CD4-positive, alpha-beta T cell treated with Interleukin-17A for 1 hour (primary cell): ENCODE results near the gene UNC5C.

Source experiments
- DNase-seq: peaks from one replicate; pipeline ENCODE4 v3.0.0-alpha.2; 2020

UNC5C gene

GRCh38 chr4:95317085-95317793, 231.5 kb downstream of the UNC5C start:
- no peak for DNase-seq

DNA sequence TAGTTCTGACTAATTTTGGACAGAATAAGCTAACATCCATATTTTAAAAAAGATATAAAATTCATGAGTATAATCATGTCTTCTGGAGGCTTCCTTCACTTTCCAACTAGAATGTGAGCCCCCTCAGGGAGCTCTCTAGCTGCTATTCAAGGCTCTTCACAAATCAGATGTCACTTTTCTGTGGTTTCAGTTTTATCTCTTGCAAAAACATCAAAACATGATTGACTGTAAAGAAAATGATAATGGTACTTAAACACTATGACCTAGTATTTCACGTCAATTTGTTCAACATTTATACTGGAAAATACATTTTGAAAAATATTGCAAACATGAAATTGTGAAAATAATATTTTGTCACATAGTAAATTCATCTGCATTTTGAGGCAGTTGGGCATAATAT, 234.2 kb downstream of the UNC5C start:
- no peak for DNase-seq

DNA sequence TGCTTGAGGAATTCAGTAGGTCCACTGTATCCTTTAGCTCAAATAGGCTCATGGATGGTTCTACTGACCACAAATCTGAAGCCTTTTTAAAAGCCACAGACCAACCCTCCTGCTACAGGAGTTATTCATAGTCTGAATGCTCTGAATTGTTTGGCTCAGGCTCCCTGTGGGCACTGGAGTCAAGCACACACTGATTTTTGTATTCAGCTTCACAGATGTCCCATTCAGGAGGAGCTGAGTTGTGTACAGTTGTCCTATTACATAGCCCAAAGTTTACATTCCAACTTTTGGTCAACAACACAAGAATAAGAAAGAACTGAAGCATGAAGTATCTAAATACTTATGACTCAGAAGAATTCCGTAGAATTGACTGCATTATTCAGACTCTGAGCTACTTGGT, 243.9 kb downstream of the UNC5C start:
- no peak for DNase-seq

DNA sequence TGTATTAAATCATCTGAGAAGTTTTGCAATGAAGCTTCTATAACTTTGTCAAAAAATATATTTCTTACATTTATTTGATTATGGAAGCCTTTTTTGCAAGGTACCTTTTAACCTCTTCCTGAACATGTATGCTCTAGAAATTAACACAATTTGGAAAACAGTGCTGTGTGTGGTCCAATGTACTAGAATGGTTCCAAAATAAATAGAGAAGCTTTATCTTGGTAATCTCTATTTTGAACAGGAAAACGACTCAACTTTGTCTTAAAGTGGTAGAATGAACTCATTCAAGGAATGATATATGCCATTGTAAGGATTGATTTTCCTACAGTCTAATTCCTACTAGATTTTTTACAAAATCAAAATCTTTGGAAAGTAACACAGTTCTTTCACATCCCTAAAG, 248.5 kb downstream of the UNC5C start:
- DNase-seq: no peak

DNA sequence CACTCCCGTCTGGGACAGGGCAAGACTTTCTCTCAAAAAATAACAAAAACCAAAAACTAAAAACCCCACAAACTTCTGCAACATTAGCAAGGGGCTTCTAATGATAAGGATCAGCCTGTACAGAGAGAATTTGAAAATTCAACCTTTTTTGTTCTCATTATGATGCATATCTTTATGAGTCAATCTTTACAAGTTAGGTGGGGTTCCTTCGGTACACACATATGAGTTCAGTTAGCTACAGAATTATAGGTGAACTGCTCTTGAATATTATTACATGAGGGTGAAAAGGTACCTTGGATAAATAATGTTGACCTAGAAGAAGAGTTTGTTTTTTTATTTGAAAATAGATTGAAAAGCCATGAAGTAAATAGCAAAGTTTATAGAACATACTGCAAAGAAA, 252.7 kb downstream of the UNC5C start:
- no peak for DNase-seq

GRCh38 chr4:95295157-95295556, 253.6 kb downstream of the UNC5C start:
- DNase-seq: no peak

- DNase-seq: no peak
Measured at GRCh38 chr4:95294321-95294720, 254.5 kb downstream of the UNC5C start.

DNA sequence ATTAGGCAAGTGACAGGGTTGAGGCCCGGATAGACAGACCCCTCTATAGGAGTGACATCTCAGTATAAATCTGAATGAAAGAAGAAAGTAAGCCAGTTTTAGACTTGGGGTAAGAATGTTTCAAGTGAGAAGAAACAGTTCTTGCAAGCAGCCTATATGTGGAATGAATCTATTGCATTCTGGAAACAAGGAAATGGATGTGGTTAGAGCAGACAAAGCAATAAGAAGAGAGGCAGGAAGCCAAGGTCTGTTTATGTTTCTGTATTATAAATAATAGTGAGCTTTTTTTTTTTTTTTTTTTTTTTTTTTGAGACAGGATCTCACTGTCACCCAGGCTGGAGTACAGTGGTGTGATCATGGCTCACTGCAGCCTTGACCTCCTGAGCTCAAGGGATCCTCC, 255.8 kb downstream of the UNC5C start:
- peak; percentile 17 for DNase-seq

DNA sequence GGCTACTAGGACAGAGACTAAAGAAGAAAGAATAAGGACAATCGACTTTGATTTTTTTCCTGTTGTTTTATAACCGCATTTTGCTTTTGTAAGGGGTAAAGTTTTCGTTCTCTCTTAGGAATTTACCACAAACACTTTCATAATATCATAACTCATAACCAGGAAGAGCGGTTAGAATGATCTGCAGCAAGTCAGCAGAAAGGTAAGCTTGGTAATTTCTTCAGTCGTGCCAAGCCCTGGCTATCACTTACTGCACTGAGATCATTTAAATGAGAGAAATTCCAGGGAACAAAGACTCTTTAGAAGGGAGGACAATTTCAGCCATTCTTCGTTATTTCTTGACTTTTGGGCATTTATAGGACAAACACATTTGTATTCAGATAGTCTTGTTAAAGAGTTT, 258.1 kb downstream of the UNC5C start:
- no peak for DNase-seq

DNA sequence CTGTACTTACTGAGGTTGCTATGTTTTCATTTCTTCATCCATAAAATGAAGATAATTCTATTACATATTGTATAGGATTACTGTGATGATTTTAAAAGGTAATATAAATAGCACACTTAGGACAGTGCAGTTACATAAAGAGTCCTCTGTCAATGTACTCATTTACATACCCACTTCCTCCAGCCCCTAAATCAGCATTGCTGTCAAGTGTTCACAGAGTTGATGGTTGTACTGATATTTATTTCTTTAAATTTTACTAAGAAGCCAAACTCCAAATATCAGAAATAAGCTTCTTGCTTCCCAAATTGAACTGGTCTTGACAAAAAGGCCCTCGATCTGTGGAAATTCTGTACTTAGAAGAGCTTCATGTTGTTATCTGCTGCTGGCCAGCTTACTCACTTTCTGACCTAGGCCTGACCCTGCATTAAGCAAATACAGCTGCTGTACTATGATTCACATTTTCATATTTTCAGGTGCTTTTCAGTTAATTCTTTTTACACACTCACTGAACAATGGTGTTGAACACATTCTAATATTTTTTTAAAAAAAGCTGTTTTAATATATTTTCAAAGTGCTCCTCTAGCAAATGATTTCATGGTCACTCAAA, 259.6 kb downstream of the UNC5C start:
- no peak for DNase-seq

GRCh38 chr4:95288552-95288951, 260.2 kb downstream of the UNC5C start:
- DNase-seq: no peak

DNA sequence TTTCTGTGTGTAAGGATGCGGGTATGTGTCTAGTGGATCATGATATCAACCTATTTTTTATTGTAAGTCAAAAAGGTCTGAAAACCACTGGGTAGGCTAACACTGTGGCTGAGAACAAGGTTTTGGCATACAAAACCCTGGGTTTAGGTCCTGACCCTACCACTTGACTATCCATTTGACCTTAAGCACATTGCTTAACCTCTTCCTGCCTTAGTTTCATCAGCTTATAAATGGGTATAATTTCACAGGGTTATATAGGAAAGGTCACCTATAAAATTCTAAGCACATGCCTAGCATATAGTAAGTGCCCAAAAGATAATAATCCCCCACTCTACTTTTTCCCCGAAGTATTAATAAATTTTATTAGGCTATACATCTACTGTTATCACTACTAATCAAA, 263.0 kb downstream of the UNC5C start:
- DNase-seq: no peak

GRCh38 chr4:95284655-95285054, 264.1 kb downstream of the UNC5C start:
- DNase-seq: no peak

GRCh38 chr4:95283320-95283719, 265.5 kb downstream of the UNC5C start:
- DNase-seq: no peak

- no peak for DNase-seq
Measured at GRCh38 chr4:95272797-95273196, 276.0 kb downstream of the UNC5C start.

- DNase-seq: no peak
Measured at GRCh38 chr4:95272036-95272435, 276.7 kb downstream of the UNC5C start.

DNA sequence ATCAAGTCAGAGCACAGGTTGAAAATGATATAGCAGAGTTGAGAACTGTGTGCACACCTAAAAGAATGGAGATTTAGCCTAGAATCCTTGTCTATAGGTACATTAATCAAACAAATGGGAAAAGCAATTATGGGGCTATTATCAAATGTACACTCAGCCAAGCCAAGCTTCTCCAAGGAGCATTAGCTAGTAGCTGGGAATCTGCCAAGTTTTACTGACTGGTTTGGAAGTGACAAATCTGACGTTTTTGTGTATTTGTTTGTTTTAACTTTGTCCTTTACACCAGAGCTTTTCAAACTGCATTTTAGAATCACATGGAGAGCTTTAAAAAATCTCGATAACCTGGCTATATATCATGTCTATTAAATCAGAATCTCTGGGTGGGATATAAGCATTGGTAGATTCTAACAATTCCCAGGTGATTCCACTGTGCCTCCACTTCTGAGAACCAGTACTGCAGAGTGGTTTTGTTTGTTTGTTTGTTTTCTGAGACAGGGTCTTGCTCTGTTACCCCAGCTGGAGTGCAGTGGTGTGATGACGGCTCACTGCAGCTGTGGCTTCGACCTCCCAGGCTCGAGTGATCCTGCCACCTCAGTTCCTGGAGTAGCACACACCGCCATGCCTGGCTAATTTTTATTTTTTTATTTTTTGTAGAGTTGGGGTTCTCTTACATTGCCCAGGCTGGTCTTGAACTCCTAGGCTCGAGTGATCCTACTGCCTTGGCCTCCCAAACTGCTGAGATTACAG, 279.8 kb downstream of the UNC5C start:
- DNase-seq: no peak

DNA sequence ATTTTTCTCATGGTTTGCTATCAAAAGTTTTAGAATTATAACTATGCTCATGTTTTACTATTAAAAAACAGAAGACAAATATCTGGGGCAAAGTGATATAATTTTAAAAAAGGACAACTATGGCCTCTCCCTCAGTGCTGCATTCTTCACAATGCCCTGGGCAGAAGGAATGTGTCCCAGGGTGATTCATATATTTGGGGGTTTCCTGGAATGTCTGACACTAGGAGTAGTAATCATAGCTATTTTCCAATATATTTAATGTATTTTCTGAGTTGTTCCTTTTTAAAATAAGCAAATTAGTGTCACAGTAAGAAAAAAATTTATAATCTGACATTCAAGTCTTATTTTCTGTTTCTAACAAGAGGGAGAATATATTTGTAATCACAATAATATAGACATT, 281.7 kb downstream of the UNC5C start:
- no peak for DNase-seq

DNA sequence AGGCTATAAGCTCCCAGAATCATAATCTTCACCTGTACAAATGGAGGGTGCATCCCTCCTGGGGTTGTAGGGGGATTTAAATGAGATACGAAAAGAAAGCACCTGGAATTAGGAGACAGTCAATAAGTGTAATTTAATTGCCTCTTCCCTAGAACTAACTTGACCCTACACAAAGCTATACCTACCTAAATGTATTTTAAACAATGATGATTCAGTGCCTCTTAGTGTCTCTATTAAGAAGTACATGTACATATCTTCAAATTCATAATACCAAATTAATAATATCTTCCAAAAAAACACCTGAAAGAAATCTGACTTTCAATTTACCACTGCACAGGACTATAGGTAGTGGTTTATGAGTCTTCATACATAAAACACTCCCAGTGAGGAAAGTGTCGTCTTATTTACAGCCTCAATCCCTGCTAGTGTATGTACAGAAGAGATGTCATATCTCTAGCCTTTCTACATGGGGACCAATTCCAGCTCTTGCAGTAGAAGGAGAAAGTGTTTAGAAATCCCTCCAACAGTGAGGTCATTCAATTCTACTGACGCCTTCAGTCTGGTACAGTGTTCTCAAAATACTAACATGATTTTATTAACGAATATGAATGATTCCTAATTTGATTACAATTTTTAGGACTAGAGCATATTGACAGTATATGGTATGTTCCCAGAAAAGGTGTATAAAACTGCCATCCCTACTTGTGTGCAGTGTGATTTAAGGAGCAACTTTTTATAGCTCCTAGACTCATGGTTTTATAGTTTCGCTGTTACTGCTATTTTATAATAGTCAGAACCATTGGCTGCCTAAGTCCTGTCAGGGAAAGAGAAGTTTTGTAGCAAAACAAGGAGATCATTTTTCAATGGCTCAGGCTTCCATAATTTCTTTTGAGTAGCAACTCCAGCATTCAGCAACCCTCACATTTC, 282.7 kb downstream of the UNC5C start:
- no peak for DNase-seq

DNA sequence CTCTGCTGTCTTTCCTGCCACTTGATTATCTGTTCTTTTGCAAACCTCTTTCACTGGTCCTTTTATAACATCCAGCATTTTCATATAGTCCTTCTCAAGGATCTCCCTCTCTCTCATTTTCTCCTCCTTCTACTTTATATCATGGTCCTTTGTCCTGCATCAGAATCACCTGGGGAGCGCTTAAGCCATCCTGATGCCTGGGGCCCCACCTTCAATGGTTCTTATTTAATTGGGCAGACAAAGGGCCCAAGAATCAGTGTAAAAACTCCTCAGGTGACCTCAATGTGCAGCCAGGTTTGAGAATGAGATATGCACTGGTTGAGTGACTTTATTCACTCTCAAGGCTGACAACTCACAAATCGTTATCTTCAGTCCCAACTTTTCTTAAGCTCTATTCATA, 283.9 kb downstream of the UNC5C start:
- no peak for DNase-seq

DNA sequence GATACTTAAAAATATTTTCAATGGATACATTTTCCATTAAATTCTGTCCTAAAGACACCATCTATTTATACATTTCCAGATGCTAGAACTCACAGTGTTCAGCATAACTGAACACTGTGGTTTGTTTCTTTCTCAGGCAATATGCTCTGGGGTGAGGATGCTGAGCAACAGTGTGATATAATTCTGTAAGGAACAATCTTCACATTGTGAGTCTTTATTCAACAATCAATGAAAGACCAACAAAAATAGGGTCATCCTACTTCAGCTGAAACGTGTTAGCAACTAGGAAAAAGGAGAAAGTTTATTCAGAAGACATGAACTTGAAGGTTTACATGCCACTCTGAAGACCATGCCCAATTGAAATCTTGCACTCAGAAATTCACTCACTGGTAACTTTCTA, 284.8 kb downstream of the UNC5C start:
- DNase-seq: no peak

GRCh38 chr4:95263391-95263790, 285.4 kb downstream of the UNC5C start:
- no peak for DNase-seq
